Osteoblast (primary cell): Measurements from ENCODE around the gene GSE1. TPM values are rescaled to one million over a fixed set of nuclear protein-coding genes. Genes with fewer than 3 reads are reported as not detected.

Experiments used
- DNase-seq: peaks from one replicate; pipeline ENCODE4 v3.0.0; 2011; ENCODE audit warnings: low spot score, mixed read lengths; ENCODE audit not compliant: insufficient read length; ENCODE audit errors: missing footprints
- H2AFZ ChIP-seq: 2 replicates; pipeline ENCODE4 v1.6.0; 2011; ENCODE audit warnings: mild to moderate bottlenecking, low read length
- H3K27ac ChIP-seq: 2 replicates; pipeline ENCODE4 v1.5.1; 2011; ENCODE audit warnings: mild to moderate bottlenecking, low read depth, low read length, moderate library complexity
- H3K27me3 ChIP-seq: 2 replicates; pipeline ENCODE4 v1.6.0; 2012; ENCODE audit warnings: mild to moderate bottlenecking, control low read depth, inconsistent platforms, low read length, moderate library complexity; ENCODE audit not compliant: insufficient read depth
- H3K36me3 ChIP-seq: 2 replicates; pipeline ENCODE4 v1.5.1; 2011; ENCODE audit warnings: mild to moderate bottlenecking, low read length, control low read depth, moderate library complexity; ENCODE audit not compliant: insufficient read depth
- H3K4me1 ChIP-seq: 2 replicates; pipeline ENCODE4 v1.5.1; 2011; ENCODE audit warnings: mild to moderate bottlenecking, low read length, control low read depth, moderate library complexity; ENCODE audit not compliant: insufficient read depth
- H3K4me2 ChIP-seq: 2 replicates; pipeline ENCODE4 v1.6.0; 2011; ENCODE audit warnings: mild to moderate bottlenecking, low read length; ENCODE audit not compliant: insufficient read depth
- H3K4me3 ChIP-seq: fragments of 200-600 bp; sonication (generic); 3 replicates; pipeline ENCODE4 v1.5.1; 2012; ENCODE audit warnings: mild to moderate bottlenecking, low read length, inconsistent platforms; ENCODE audit not compliant: insufficient read depth
- H3K79me2 ChIP-seq: 2 replicates; pipeline ENCODE4 v1.6.0; 2012; ENCODE audit warnings: mild to moderate bottlenecking, low read length, control low read depth, inconsistent platforms; ENCODE audit not compliant: insufficient read depth
- H3K9me3 ChIP-seq: 2 replicates; pipeline ENCODE4 v1.5.1; 2011; ENCODE audit warnings: low read depth, low read length, control low read depth
- H4K20me1 ChIP-seq: 2 replicates; pipeline ENCODE4 v1.6.0; 2012; ENCODE audit warnings: mild to moderate bottlenecking, low read length, control low read depth; ENCODE audit not compliant: insufficient read depth
- CTCF ChIP-seq: IDR thresholded peaks from 2 replicates; pipeline ENCODE4 v1.5.1; 2011; ENCODE audit warnings: mild to moderate bottlenecking, low read depth, low read length, moderate library complexity; ENCODE audit errors: extremely low read depth
- total RNA-seq: library from RNA; depleted of rRNA; stranded (reverse); fragments of >200 nt; gene quantifications from 2 replicates; pipeline ENCODE4 v1.2.3, GENCODE V29; 2012

Gene GSE1
- total RNA-seq, 1 donor = 49.6 TPM

- DNase-seq = no peak
- H3K27ac ChIP-seq = no peak overlapping the region
- H4K20me1 ChIP-seq = peaks cover 58% of the 10 kb centered on the region
- no peak overlapping the region for H3K4me3 ChIP-seq
- TF ChIP-seq CTCF = no peak
- peaks cover 4% of the 10 kb centered on the region for H3K4me1 ChIP-seq
- H3K4me2 ChIP-seq = no peak overlapping the region
- H3K36me3 ChIP-seq = peaks cover 17% of the 10 kb centered on the region
- H2AFZ ChIP-seq = no peak overlapping the region
- no peaks in the 10 kb centered on the region for H3K9me3 ChIP-seq
- peaks cover 20% of the 10 kb centered on the region for H3K79me2 ChIP-seq
- no peaks in the 10 kb centered on the region for H3K27me3 ChIP-seq
These were observed 37.9 kb downstream of the GSE1 start for GRCh38 chr16:85650844-85651628.

- peaks cover 13% of the 10 kb centered on the region for H3K79me2 ChIP-seq
- peaks cover 4% of the 10 kb centered on the region for H3K4me1 ChIP-seq
- no peak overlapping the region for H3K4me3 ChIP-seq
- no peak for TF ChIP-seq CTCF
- no peaks in the 10 kb centered on the region for H3K9me3 ChIP-seq
- H3K27ac ChIP-seq = no peak overlapping the region
- H3K27me3 ChIP-seq = no peaks in the 10 kb centered on the region
- H3K4me2 ChIP-seq = no peak overlapping the region
- peaks cover 25% of the 10 kb centered on the region for H3K36me3 ChIP-seq
- no peak for DNase-seq
- H4K20me1 ChIP-seq = peaks cover 60% of the 10 kb centered on the region
- H2AFZ ChIP-seq = no peak overlapping the region
These were observed 38.7 kb downstream of the GSE1 start for GRCh38 chr16:85651629-85652430.

- no peak for TF ChIP-seq CTCF
- no peak overlapping the region for H2AFZ ChIP-seq
- peaks cover 31% of the 10 kb centered on the region for H3K36me3 ChIP-seq
- DNase-seq = no peak
- H3K4me1 ChIP-seq = peaks cover 4% of the 10 kb centered on the region
- no peak overlapping the region for H3K4me3 ChIP-seq
- no peaks in the 10 kb centered on the region for H3K27me3 ChIP-seq
- H3K27ac ChIP-seq = no peak overlapping the region
- H3K9me3 ChIP-seq = no peaks in the 10 kb centered on the region
- peaks cover 10% of the 10 kb centered on the region for H3K79me2 ChIP-seq
- H4K20me1 ChIP-seq = peaks cover 61% of the 10 kb centered on the region
- H3K4me2 ChIP-seq = no peak overlapping the region
These were observed 39.5 kb downstream of the GSE1 start for GRCh38 chr16:85652431-85653221.
